CD4-positive, CD25-positive, alpha-beta regulatory T cell (primary cell): ENCODE measurements around the gene TRAK1. TPM values are rescaled to one million over a fixed set of nuclear protein-coding genes. Genes with fewer than 3 reads are reported as not detected.

Experiments used
- ATAC-seq, 2 donors: fragments of 150-1000 bp; cut with Tn5 transposase; one replicate each; pipeline ENCODE4 v1.10.0; 2021; ENCODE audit warnings: low read depth in 2 of 2, moderate number of reproducible peaks in 2 of 2, moderate library complexity in 1 of 2
- DNase-seq, 3 donors: peaks; one replicate each; pipeline versions ENCODE4 v3.0.0 to v3.0.0-alpha.2; 2012 to 2022; ENCODE audit warnings: mixed read lengths in 1 of 3
- H3K27ac ChIP-seq: one replicate; pipeline ENCODE4 v1.7.0; 2013; ENCODE audit warnings: mild to moderate bottlenecking, low read length; ENCODE audit not compliant: insufficient read depth, poor library complexity, severe bottlenecking
- H3K27me3 ChIP-seq: one replicate; pipeline ENCODE4 v1.7.0; 2013; ENCODE audit warnings: low read length; ENCODE audit not compliant: control insufficient read depth, insufficient read depth
- H3K36me3 ChIP-seq: one replicate; pipeline ENCODE4 v1.7.0; 2013; ENCODE audit warnings: mild to moderate bottlenecking, low read length, moderate library complexity; ENCODE audit not compliant: control insufficient read depth, insufficient read depth
- H3K4me1 ChIP-seq: 2 replicates; pipeline ENCODE4 v1.7.0; 2013; ENCODE audit warnings: mild to moderate bottlenecking, low read length; ENCODE audit not compliant: insufficient read depth, control insufficient read depth, poor library complexity, severe bottlenecking
- H3K4me3 ChIP-seq: one replicate; pipeline ENCODE4 v1.7.0; 2013; ENCODE audit warnings: low read depth, mild to moderate bottlenecking, low read length, moderate library complexity
- H3K9me3 ChIP-seq, 2 experiments: 1 replicate in 1 of 2; 2 replicates in 1 of 2; pipeline ENCODE4 v1.7.0; 2013; ENCODE audit warnings: low read length in 2 of 2, mild to moderate bottlenecking in 1 of 2, moderate library complexity in 1 of 2; ENCODE audit not compliant: control insufficient read depth in 2 of 2
- H3K27ac Mint-ChIP-seq, 3 donors: one replicate each; pipeline ENCODE4 v1.8.0; 2020 to 2022; ENCODE audit warnings: mild to moderate bottlenecking in 3 of 3, mixed read lengths in 3 of 3, moderate library complexity in 2 of 3
- H3K27me3 Mint-ChIP-seq: one replicate; pipeline ENCODE4 v1.8.0; 2022; ENCODE audit warnings: mild to moderate bottlenecking, mixed read lengths
- H3K36me3 Mint-ChIP-seq: one replicate; pipeline ENCODE4 v1.8.0; 2020; ENCODE audit warnings: mixed read lengths
- H3K4me1 Mint-ChIP-seq, 4 donors: one replicate each; pipeline ENCODE4 v1.8.0; 2020 to 2022; ENCODE audit warnings: mixed read lengths in 4 of 4, mild to moderate bottlenecking in 1 of 4
- H3K4me3 Mint-ChIP-seq, 4 donors: one replicate each; pipeline ENCODE4 v1.8.0; 2020 to 2022; ENCODE audit warnings: mild to moderate bottlenecking in 4 of 4, mixed read lengths in 4 of 4, moderate library complexity in 3 of 4
- H3K9me3 Mint-ChIP-seq, 7 donors: one replicate each; pipeline ENCODE4 v1.8.0; 2020 to 2022; ENCODE audit warnings: mixed read lengths in 7 of 7, mild to moderate bottlenecking in 3 of 7, moderate library complexity in 2 of 7
- polyA plus RNA-seq, 4 donors: library from polyadenylated mRNA; unstranded; fragments of 300-500 nt; fragmentation: Illumina TruSeq; gene quantifications; one replicate each; pipeline ENCODE4 v1.2.3, GENCODE V29; 2021
- total RNA-seq: library from RNA; stranded (reverse); gene quantifications from one replicate; pipeline ENCODE4 v1.2.3, GENCODE V29; 2022

Gene TRAK1
- total and polyA plus RNA-seq, 5 donors from 2014 or later = 2.6 to 23.3 (median 3.5) TPM

GRCh38 chr3:42273361-42273760, 182.2 kb downstream of the TRAK1 start:
- Histone ChIP-seq H3K4me3 (no peak overlapping the region), H3K4me1 (no peaks in the 10 kb centered on the region), H3K27ac (no peak overlapping the region), H3K9me3 (no peaks in the 10 kb centered on the region), H3K27me3 (no peaks in the 10 kb centered on the region), H3K36me3 (no peaks in the 10 kb centered on the region)
- Mint-ChIP-seq H3K4me3 (no peak overlapping the region), H3K4me1 (no peaks in the 10 kb centered on the region), H3K27me3 (peaks cover 17% of the 10 kb centered on the region), H3K36me3 (no peaks in the 10 kb centered on the region), H3K9me3 (peaks cover 0 to 10% (median 2%) of the 10 kb centered on the region in 7 donors), H3K27ac (no peak overlapping the region)
- no peak for DNase-seq
- no peak for ATAC-seq

- H3K36me3 Mint-ChIP-seq = peaks cover 2% of the 10 kb centered on the region
- H3K27me3 ChIP-seq = no peaks in the 10 kb centered on the region
- no peak overlapping the region for H3K4me3 Mint-ChIP-seq
- H3K27ac Mint-ChIP-seq = no peak overlapping the region
- no peak overlapping the region for H3K27ac ChIP-seq
- ATAC-seq (no peak), DNase-seq (no peak)
- H3K36me3 ChIP-seq = no peaks in the 10 kb centered on the region
- peaks cover 0 to 12% (median 2%) of the 10 kb centered on the region in 7 donors for H3K9me3 Mint-ChIP-seq
- peaks cover 19% of the 10 kb centered on the region for H3K27me3 Mint-ChIP-seq
- no peaks in the 10 kb centered on the region for H3K9me3 ChIP-seq
- no peaks in the 10 kb centered on the region for H3K4me1 ChIP-seq
- no peaks in the 10 kb centered on the region for H3K4me1 Mint-ChIP-seq
- no peak overlapping the region for H3K4me3 ChIP-seq
Measured at GRCh38 chr3:42274266-42274665, 183.1 kb downstream of the TRAK1 start.

- Histone ChIP-seq H3K4me1 (no peaks in the 10 kb centered on the region), H3K9me3 (peaks cover 0 to 7% of the 10 kb centered on the region in 2 experiments), H3K27me3 (no peaks in the 10 kb centered on the region), H3K4me3 (no peak overlapping the region), H3K36me3 (no peaks in the 10 kb centered on the region), H3K27ac (no peak overlapping the region)
- H3K27ac Mint-ChIP-seq = no peak overlapping the region
- H3K27me3 Mint-ChIP-seq = peaks cover 16% of the 10 kb centered on the region
- peaks cover 0 to 20% (median 6%) of the 10 kb centered on the region in 7 donors for H3K9me3 Mint-ChIP-seq
- no peaks in the 10 kb centered on the region for H3K4me1 Mint-ChIP-seq
- no peak overlapping the region for H3K4me3 Mint-ChIP-seq
- H3K36me3 Mint-ChIP-seq = peaks cover 5% of the 10 kb centered on the region
- DNase-seq (no peak), ATAC-seq (no peak)
Measured at GRCh38 chr3:42275217-42275616, 184.1 kb downstream of the TRAK1 start.

Other genes with a start within 250 kb of the TRAK1 start
- 27.2 TPM for gene ULK4, start 129.3 kb upstream of the TRAK1 start, total RNA-seq
- 10 to 100 TPM in 2 of 4 donors, 1 to 10 TPM in 2; 9.3 to 14.3 (median 10.3) TPM for gene ULK4, start 129.3 kb upstream of the TRAK1 start, polyA plus RNA-seq
- gene CCK, start 174.8 kb downstream of the TRAK1 start, total RNA-seq = not detected
- not detected for gene CCK, start 174.8 kb downstream of the TRAK1 start, polyA plus RNA-seq